GM13976 (cell line): Measurements from ENCODE around the gene QDPR.

Experiments used
- DNase-seq: peaks from one replicate; pipeline ENCODE4 v3.0.0; 2012; ENCODE audit warnings: low spot score
- CTCF ChIP-seq: IDR thresholded peaks from 2 replicates; pipeline ENCODE4 v1.5.1; 2012; ENCODE audit warnings: borderline replicate concordance, mild to moderate bottlenecking; ENCODE audit not compliant: insufficient read depth; ENCODE audit errors: extremely low read depth, missing control alignments, control extremely low read depth
- in situ Hi-C: fragments of 300-500 bp; cut with MboI; formaldehyde crosslinking; loops from one replicate; pipeline ENCODE4 v1.12.0; 2022; ENCODE audit warnings: low sequenced_read_pairs, mixed read lengths, inconsistent platforms; ENCODE audit not compliant: unreplicated experiment

QDPR gene

DNA sequence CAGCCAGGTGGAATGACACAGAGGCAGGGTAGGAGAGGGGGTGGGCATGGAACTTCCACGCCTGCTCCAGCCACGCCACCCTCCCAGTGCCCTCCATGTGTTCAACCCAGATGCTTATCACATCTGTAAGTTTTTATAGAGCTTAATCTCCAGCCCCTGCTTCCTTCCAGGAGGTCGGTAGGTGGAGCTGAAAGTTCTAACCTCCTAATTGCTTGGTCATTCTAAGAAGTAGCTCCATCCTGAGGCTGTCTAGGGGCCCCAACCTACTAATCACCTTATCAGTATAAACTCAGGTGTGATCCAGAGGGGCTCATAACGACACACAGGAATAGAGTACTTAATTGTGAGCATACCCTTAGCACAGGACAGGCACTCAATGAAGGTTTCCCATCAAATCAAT is 18.3 kb downstream of the QDPR start:
- TF ChIP-seq CTCF, result peak; percentile 5
- in situ Hi-C loops, result no loop called here
- no peak for DNase-seq

DNA sequence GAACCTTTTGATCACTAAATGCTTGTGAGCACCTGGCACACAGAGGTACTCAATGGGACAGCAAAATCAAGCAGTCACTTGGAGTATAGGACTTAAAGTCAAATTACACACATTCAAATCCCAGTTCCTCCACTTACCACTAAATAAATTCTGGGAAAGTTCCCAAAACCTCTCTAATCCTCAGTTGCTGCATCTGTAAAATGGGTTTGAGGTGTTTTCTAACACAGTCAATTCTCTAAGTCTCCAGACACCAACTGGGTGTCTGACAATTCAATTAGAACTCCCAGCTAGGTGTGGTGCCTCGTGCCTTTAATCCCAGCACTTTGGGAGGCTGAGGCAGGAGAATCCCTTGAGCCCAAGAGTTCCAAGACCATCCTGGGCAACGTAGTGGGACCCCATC is 19.0 kb downstream of the QDPR start:
- in situ Hi-C loops, result no loop called here
- DNase-seq, result no peak
- no peak for TF ChIP-seq CTCF

DNA sequence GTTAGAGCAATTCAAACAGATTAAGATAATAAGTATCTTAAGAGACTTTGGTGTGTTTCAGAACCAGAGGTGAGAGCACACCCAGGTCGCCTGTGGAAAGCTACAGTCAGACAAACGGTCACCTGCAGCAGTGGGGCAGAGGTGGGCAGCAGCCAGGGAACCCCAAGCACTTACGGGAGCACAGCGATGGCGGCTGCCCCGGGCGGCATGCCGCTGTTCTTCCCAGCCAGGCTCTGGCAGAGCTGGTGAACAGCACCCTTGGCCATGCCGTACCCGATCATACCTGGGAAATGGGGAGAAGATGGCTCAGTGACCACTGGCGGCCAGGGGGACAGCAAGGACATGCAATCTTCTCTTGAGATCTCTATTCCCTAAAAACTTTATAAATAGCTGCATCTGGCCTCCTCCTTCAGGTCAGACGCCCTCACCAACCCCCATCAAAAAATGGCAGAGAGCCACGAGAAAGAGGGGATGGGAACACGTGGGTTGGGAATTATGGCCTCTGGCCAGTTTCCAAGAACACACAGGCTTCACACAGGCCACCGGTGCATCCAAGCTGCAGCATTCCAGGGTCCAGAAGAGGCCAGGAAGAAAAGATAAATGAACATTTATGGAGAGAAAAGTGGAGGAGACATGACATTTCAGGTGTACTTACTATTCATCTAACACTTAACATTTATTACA is 19.7 kb downstream of the QDPR start:
- in situ Hi-C loops, result no loop called here
- no peak for TF ChIP-seq CTCF
- no peak for DNase-seq

DNA sequence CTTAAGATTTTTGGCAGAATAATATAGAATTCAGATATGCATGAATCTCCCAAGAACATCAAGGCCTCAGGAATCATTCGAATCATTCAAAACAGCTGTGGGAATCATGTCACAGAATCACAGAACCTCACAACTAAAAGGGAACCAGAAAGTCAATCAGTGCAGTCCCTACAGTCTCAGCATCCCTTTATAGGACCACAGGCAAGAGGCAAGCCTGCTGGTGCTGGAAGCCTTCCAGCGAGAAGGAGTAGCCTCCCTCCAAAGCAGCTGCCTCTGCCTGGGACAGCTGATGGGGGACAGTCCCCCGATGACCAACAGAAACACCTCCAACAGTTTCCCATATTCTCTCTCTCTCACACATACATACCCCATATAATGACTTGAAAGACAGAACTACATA is 20.7 kb downstream of the QDPR start:
- no peak for DNase-seq
- in situ Hi-C loops, result no loop called here
- TF ChIP-seq CTCF, result no peak

DNA sequence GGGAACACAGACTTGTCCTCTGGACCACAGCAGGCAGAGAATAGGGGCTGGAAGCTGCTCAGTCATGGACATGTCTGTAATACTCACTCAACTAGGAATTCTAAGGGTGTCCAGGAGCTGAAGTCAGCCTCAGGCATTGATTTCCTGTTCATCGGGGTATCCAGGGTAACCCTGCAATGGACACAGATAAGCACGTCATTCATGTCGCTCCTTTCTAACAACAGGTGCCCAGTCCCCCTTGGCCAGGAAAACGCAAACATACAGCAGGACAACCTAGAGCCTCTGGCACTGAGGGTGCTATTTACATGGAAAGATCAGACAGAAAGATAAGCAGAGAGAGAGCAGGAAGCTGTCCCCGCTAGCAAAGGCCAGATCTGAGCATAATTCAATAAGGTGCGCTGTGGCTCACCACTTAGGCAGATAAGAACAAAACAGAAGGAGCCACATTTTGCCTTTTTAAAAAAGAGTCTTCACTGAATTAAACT is 21.3 kb downstream of the QDPR start:
- TF ChIP-seq CTCF, result no peak
- DNase-seq, result no peak
- in situ Hi-C loops, result no loop called here

GRCh38 chr4:17489721-17490120 is 22.2 kb downstream of the QDPR start:
- no peak for DNase-seq
- in situ Hi-C loops, result no loop called here
- TF ChIP-seq CTCF, result no peak
